CD4-positive, alpha-beta T cell (primary cell): ENCODE results near the gene SBNO2. TPM values are rescaled to one million over a fixed set of nuclear protein-coding genes. Genes with fewer than 3 reads are reported as not detected.

Source experiments
- ATAC-seq: fragments of 200-7000 bp; cut with Tn5 transposase; one replicate; pipeline ENCODE4 v1.10.0; 2022; ENCODE audit warnings: mild to moderate bottlenecking; ENCODE audit not compliant: poor library complexity
- CTCF ChIA-PET: fragments of 350-600 bp; sonication (Branson Sonifier 250); formaldehyde crosslinking; loops from one replicate; lab custom pipeline; 2021; ENCODE audit warnings: antibody characterized with exemption, inconsistent platforms; lab: Charles Lee
- POLR2A ChIA-PET: fragments of 350-600 bp; sonication (Branson Sonifier 250); formaldehyde crosslinking; loops from one replicate; lab custom pipeline; 2021; ENCODE audit warnings: antibody characterized with exemption, inconsistent platforms; lab: Charles Lee
- DNase-seq, 14 experiments: peaks; one replicate each; pipeline ENCODE4 v3.0.0-alpha.2; 2013 to 2020; ENCODE audit warnings: mixed read lengths in 2 of 14
- H3K27ac ChIP-seq, 2 donors: one replicate each; pipeline versions ENCODE4 v1.5.1 to v1.7.0; 2013; ENCODE audit warnings: low read length in 2 of 2, low read depth in 1 of 2, mild to moderate bottlenecking in 1 of 2
- H3K27me3 ChIP-seq, 2 experiments: 1 replicate in 1 of 2; 2 replicates in 1 of 2; pipeline versions ENCODE4 v1.6.1 to v1.7.0; 2013; ENCODE audit warnings: low read length in 2 of 2, control low read depth in 1 of 2, mild to moderate bottlenecking in 1 of 2, moderate library complexity in 1 of 2; ENCODE audit not compliant: insufficient read depth in 2 of 2, control insufficient read depth in 1 of 2
- H3K36me3 ChIP-seq: one replicate; pipeline ENCODE4 v1.6.1; 2013; ENCODE audit warnings: low read length, control low read depth; ENCODE audit not compliant: insufficient read depth
- H3K4me1 ChIP-seq: one replicate; pipeline ENCODE4 v1.6.1; 2013; ENCODE audit warnings: low read length, control low read depth; ENCODE audit not compliant: insufficient read depth
- H3K4me3 ChIP-seq: one replicate; pipeline ENCODE4 v1.5.1; 2013; ENCODE audit warnings: mild to moderate bottlenecking, low read length, moderate library complexity
- H3K9me3 ChIP-seq, 2 experiments: 1 replicate in 1 of 2; 2 replicates in 1 of 2; pipeline versions ENCODE4 v1.6.1 to v1.7.0; 2013; ENCODE audit warnings: low read length in 2 of 2, mild to moderate bottlenecking in 2 of 2, control low read depth in 1 of 2, moderate library complexity in 1 of 2; ENCODE audit not compliant: control insufficient read depth in 1 of 2, insufficient read depth in 1 of 2
- H3K27ac Mint-ChIP-seq: one replicate; pipeline ENCODE4 v1.8.0; 2020; ENCODE audit warnings: mixed read lengths
- H3K27me3 Mint-ChIP-seq: one replicate; pipeline ENCODE4 v1.8.0; 2021; ENCODE audit warnings: mixed read lengths
- H3K36me3 Mint-ChIP-seq: one replicate; pipeline ENCODE4 v1.8.0; 2021; ENCODE audit warnings: low read depth, mixed read lengths
- H3K4me1 Mint-ChIP-seq: one replicate; pipeline ENCODE4 v1.8.0; 2021; ENCODE audit warnings: low read depth, mixed read lengths
- H3K4me3 Mint-ChIP-seq: one replicate; pipeline ENCODE4 v1.8.0; 2020; ENCODE audit warnings: mild to moderate bottlenecking, mixed read lengths
- H3K9me3 Mint-ChIP-seq: one replicate; pipeline ENCODE4 v1.8.0; 2020; ENCODE audit warnings: mixed read lengths
- intact Hi-C, 2 experiments: fragments of 100-400 bp; cut with DNase I in 1 of 2; cut with micrococcal nuclease in 1 of 2; formaldehyde crosslinking; loops; one replicate each; pipeline versions ENCODE4 v1.15.1 to v1.9.0; 2023 to 2025; cut with DNase I, micrococcal nuclease
- total RNA-seq, 174 experiments: library from RNA in 2 of 174; stranded (reverse) in 2 of 174; gene quantifications; one replicate each; pipeline ENCODE4 v1.2.3 and lab custom pipeline; 2021 to 2026
- TF ChIP-seq, protein P1 (sequence below): fragments of 200-600 bp; IDR thresholded peaks from one replicate; pipeline ENCODE4 v1.8.0; 2022; ENCODE audit warnings: antibody characterized with exemption, mild to moderate bottlenecking

The SBNO2 gene
- total RNA-seq, 2 experiments from 2014 or later, result 126 to 137 TPM

DNA sequence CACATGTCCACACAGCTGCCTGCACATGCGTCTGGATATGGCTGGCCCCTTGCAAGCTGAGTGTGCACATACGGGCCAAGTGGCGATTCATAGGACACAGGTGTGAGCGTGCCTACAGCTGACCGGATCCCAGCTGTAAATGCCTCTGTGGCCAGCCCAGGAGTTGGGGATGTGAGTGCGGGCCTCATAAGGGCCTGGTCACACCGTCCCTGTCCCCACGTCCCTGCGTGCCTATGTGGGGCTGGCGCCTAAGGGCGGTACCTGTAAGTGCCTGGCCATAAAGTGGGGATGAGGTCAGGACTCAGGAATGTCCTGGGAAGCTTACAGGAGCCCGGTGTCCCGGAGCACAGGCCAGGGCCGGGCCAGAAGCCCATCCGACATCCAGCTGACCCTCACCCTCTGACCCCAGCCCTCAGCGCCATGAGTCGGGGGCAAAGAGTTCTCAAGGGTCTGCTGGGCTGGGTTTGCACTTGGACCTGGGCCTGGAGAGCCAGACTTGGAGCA is 108.4 kb downstream of the SBNO2 start:
- POLR2A ChIA-PET, result interaction anchor here (1.0 to 21.0 kb wide), 10 partner anchors 10 to 210 kb away, joined by 3 to 1253 read pairs (median 44); partner anchors contain the start of genes ABCA7, CIRBP, CNN2 and FAM174C
- H3K36me3 Mint-ChIP-seq, result peaks cover 32% of the 10 kb centered on the region
- DNase-seq (peak in 1 of 14 experiments; percentile 51), ATAC-seq (no peak)
- TF ChIP-seq, protein P1, sequence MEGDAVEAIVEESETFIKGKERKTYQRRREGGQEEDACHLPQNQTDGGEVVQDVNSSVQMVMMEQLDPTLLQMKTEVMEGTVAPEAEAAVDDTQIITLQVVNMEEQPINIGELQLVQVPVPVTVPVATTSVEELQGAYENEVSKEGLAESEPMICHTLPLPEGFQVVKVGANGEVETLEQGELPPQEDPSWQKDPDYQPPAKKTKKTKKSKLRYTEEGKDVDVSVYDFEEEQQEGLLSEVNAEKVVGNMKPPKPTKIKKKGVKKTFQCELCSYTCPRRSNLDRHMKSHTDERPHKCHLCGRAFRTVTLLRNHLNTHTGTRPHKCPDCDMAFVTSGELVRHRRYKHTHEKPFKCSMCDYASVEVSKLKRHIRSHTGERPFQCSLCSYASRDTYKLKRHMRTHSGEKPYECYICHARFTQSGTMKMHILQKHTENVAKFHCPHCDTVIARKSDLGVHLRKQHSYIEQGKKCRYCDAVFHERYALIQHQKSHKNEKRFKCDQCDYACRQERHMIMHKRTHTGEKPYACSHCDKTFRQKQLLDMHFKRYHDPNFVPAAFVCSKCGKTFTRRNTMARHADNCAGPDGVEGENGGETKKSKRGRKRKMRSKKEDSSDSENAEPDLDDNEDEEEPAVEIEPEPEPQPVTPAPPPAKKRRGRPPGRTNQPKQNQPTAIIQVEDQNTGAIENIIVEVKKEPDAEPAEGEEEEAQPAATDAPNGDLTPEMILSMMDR, result no peak
- Histone ChIP-seq H3K36me3 (peaks cover 36% of the 10 kb centered on the region), H3K9me3 (no peaks in the 10 kb centered on the region), H3K4me1 (peaks cover 69% of the 10 kb centered on the region), H3K27me3 (no peaks in the 10 kb centered on the region), H3K4me3 (no peak overlapping the region), H3K27ac (peak overlapping the region in 1 of 2 donors; percentile 98)
- peaks cover 57% of the 10 kb centered on the region for H3K4me1 Mint-ChIP-seq
- intact Hi-C loops, result loop anchor here (5.0 kb wide), 3 partner anchors 37 to 127 kb away; partner anchors contain the start of genes GPX4 (in 2 of the 2), RNU6-2 (in 1 of the 2) and TMEM259 (in 1 of the 2)
- H3K9me3 Mint-ChIP-seq, result no peaks in the 10 kb centered on the region
- CTCF ChIA-PET, result interaction anchor here (0.9 to 2.3 kb wide), 9 partner anchors 13 to 127 kb away, joined by 3 to 42 read pairs (median 7); partner anchors contain the start of genes RNU6-2 and TMEM259
- H3K4me3 Mint-ChIP-seq, result peak overlapping the region; percentile 87
- peak overlapping the region; percentile 96 for H3K27ac Mint-ChIP-seq
- no peaks in the 10 kb centered on the region for H3K27me3 Mint-ChIP-seq

DNA sequence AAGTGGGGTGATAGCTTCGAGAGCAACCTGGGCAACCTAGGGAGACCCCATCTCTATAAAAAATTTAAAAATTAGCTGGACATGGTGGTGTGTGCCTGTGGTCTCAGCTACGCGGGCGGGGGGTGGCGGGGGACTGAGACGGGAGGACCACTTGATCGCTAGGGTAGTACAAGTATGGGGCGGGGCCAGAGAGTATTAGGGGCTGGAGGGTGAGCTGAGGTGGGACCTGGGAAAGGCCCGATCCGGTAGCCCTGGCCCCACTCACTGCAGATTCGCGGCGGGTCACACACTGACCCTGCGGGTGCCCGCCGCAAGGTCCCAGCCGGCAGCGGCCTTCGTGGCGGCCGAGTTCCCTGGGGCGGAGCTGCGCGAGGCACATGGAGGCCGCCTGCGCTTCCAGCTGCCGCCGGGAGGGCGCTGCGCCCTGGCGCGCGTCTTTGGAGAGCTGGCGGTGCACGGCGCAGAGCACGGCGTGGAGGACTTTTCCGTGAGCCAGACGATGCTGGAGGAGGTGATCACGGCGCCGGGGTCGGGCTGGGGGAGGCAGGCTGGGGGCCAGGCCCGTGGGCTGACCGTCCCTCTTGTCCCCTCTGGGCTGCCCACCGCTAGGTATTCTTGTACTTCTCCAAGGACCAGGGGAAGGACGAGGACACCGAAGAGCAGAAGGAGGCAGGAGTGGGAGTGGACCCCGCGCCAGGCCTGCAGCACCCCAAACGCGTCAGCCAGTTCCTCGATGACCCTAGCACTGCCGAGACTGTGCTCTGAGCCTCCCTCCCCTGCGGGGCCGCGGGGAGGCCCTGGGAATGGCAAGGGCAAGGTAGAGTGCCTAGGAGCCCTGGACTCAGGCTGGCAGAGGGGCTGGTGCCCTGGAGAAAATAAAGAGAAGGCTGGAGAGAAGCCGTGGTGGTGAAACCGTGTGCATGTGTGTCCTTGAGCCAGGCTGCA is 109.1 kb downstream of the SBNO2 start:
- peaks cover 54% of the 10 kb centered on the region for H3K4me1 Mint-ChIP-seq
- Histone ChIP-seq H3K36me3 (peaks cover 30% of the 10 kb centered on the region), H3K9me3 (no peaks in the 10 kb centered on the region), H3K4me3 (no peak overlapping the region), H3K4me1 (peaks cover 62% of the 10 kb centered on the region), H3K27me3 (no peaks in the 10 kb centered on the region), H3K27ac (peak overlapping the region in 1 of 2 donors; percentile 98)
- ATAC-seq (peak; percentile 37), DNase-seq (peak in 12 of 14 experiments; percentile 53 to 90 (median 70))
- POLR2A ChIA-PET, result interaction anchor here (0.6 to 21.0 kb wide), 13 partner anchors 17 to 878 kb away, joined by 3 to 1253 read pairs (median 4); partner anchors contain the start of genes ABCA7, CNN2, FAM174C and RNU6-2
- TF ChIP-seq, protein P1, result peak; percentile 78
- no peaks in the 10 kb centered on the region for H3K27me3 Mint-ChIP-seq
- H3K4me3 Mint-ChIP-seq, result peak overlapping the region; percentile 90
- H3K9me3 Mint-ChIP-seq, result no peaks in the 10 kb centered on the region
- CTCF ChIA-PET, result interaction anchor here (0.6 to 2.3 kb wide), 21 partner anchors 11 to 127 kb away, joined by 3 to 42 read pairs (median 4); partner anchors contain the start of genes ABCA7, RNU6-2 and TMEM259
- peak overlapping the region; percentile 96 for H3K27ac Mint-ChIP-seq
- intact Hi-C loops, result loop anchor here (5.0 kb wide), 3 partner anchors 37 to 127 kb away; partner anchors contain the start of genes GPX4 (in 2 of the 2), RNU6-2 (in 1 of the 2) and TMEM259 (in 1 of the 2)
- H3K36me3 Mint-ChIP-seq, result peaks cover 29% of the 10 kb centered on the region
